Peyer's patch (tissue), 4 donors: ENCODE measurements around the gene MCTP1. TPM values are rescaled to one million over a fixed set of nuclear protein-coding genes. Genes with fewer than 3 reads are reported as not detected.

Experiments
- DNase-seq, 3 donors: peaks; one replicate each; pipeline ENCODE4 v3.0.0-alpha.2; 2017 to 2019
- H3K27ac ChIP-seq, 4 donors: fragments of 200-600 bp; sonication (generic); one replicate each; pipeline ENCODE4 v1.5.1; 2016 to 2019
- H3K27me3 ChIP-seq, 2 donors: fragments of 200-600 bp; sonication (generic); one replicate each; pipeline ENCODE4 v1.5.1; 2019
- H3K36me3 ChIP-seq, 3 donors: fragments of 200-600 bp; sonication (generic); one replicate each; pipeline ENCODE4 v1.5.1; 2016 to 2019
- H3K4me1 ChIP-seq, 4 donors: fragments of 200-600 bp; sonication (generic); one replicate each; pipeline ENCODE4 v1.5.1; 2016 to 2019
- H3K4me3 ChIP-seq, 4 donors: fragments of 200-600 bp; sonication (generic); 1 replicate in 3 of 4; 2 replicates in 1 of 4; pipeline ENCODE4 v1.5.1; 2016 to 2019; ENCODE audit warnings: mild to moderate bottlenecking in 1 of 4
- H3K9me3 ChIP-seq, 4 donors: fragments of 200-600 bp; sonication (generic); one replicate each; pipeline ENCODE4 v1.5.1; 2016 to 2019; ENCODE audit warnings: mild to moderate bottlenecking in 1 of 4
- CTCF ChIP-seq, 6 experiments: fragments of 450-650 bp in 4 of 6; fragments of 200-600 bp in 2 of 6; sonication (generic) in 1 of 6; IDR thresholded peaks; one replicate each; pipeline ENCODE4 v1.5.1; 2017 to 2019; ENCODE audit warnings: antibody characterized with exemption in 6 of 6, mild to moderate bottlenecking in 3 of 6, moderate library complexity in 1 of 6
- POLR2A ChIP-seq, 2 donors: fragments of 450-650 bp; IDR thresholded peaks; one replicate each; pipeline ENCODE4 v1.5.1; 2017; ENCODE audit warnings: antibody characterized with exemption in 2 of 2, mild to moderate bottlenecking in 2 of 2, moderate library complexity in 2 of 2
- total RNA-seq, 4 donors: library from RNA; depleted of rRNA; stranded (reverse); fragments of >200 nt; gene quantifications; one replicate each; pipeline ENCODE4 v1.1.0, GENCODE V29; 2016

MCTP1 gene
- total RNA-seq, 4 donors from 2014 or later = 4.7 to 61.1 (median 11.3) TPM

- no peak overlapping the region for H3K27ac ChIP-seq
- no peak for TF ChIP-seq CTCF (IDR thresholded peaks at IDR 0.05)
- no peak for TF ChIP-seq POLR2A (IDR thresholded peaks at IDR 0.05)
- H3K4me3 ChIP-seq = no peak overlapping the region
- H3K9me3 ChIP-seq = no peaks in the 10 kb centered on the region
- DNase-seq = no peak
- H3K36me3 ChIP-seq = no peaks in the 10 kb centered on the region
- no peaks in the 10 kb centered on the region for H3K27me3 ChIP-seq
- H3K4me1 ChIP-seq = no peaks in the 10 kb centered on the region
These were observed 143.8 kb downstream of the MCTP1 start for GRCh38 chr5:95141141-95141540.

GRCh38 chr5:95134326-95134725 lies 150.6 kb downstream of the MCTP1 start:
- Histone ChIP-seq H3K27ac (no peak overlapping the region), H3K9me3 (no peaks in the 10 kb centered on the region), H3K36me3 (no peaks in the 10 kb centered on the region), H3K4me3 (no peak overlapping the region), H3K4me1 (no peaks in the 10 kb centered on the region), H3K27me3 (no peaks in the 10 kb centered on the region)
- no peak for TF ChIP-seq CTCF (IDR thresholded peaks at IDR 0.05)
- DNase-seq = no peak

GRCh38 chr5:95132096-95132495 lies 152.8 kb downstream of the MCTP1 start:
- Histone ChIP-seq H3K36me3 (no peaks in the 10 kb centered on the region), H3K4me3 (no peak overlapping the region), H3K27ac (no peak overlapping the region), H3K27me3 (no peaks in the 10 kb centered on the region), H3K4me1 (no peaks in the 10 kb centered on the region), H3K9me3 (no peaks in the 10 kb centered on the region)
- no peak for DNase-seq
- TF ChIP-seq POLR2A (IDR thresholded peaks at IDR 0.05) = no peak
- no peak for TF ChIP-seq CTCF (IDR thresholded peaks at IDR 0.05)

- Histone ChIP-seq H3K9me3 (no peaks in the 10 kb centered on the region), H3K27me3 (no peaks in the 10 kb centered on the region), H3K4me1 (no peaks in the 10 kb centered on the region), H3K27ac (no peak overlapping the region), H3K36me3 (no peaks in the 10 kb centered on the region), H3K4me3 (no peak overlapping the region)
- DNase-seq = no peak
- TF ChIP-seq CTCF (IDR thresholded peaks at IDR 0.05) (no peak), POLR2A (IDR thresholded peaks at IDR 0.05) (no peak)
These were observed 154.0 kb downstream of the MCTP1 start for GRCh38 chr5:95130941-95131340.

GRCh38 chr5:95124731-95125130 lies 160.2 kb downstream of the MCTP1 start:
- DNase-seq = no peak
- Histone ChIP-seq H3K4me1 (no peaks in the 10 kb centered on the region), H3K27ac (no peak overlapping the region), H3K27me3 (no peaks in the 10 kb centered on the region), H3K36me3 (no peaks in the 10 kb centered on the region), H3K9me3 (no peaks in the 10 kb centered on the region), H3K4me3 (no peak overlapping the region)
- TF ChIP-seq POLR2A (IDR thresholded peaks at IDR 0.05) (no peak), CTCF (IDR thresholded peaks at IDR 0.05) (no peak)

GRCh38 chr5:95124101-95124500 lies 160.8 kb downstream of the MCTP1 start:
- H3K4me3 ChIP-seq = no peak overlapping the region
- no peaks in the 10 kb centered on the region for H3K36me3 ChIP-seq
- TF ChIP-seq POLR2A (IDR thresholded peaks at IDR 0.05) (no peak), CTCF (IDR thresholded peaks at IDR 0.05) (no peak)
- H3K9me3 ChIP-seq = no peaks in the 10 kb centered on the region
- H3K27ac ChIP-seq = no peak overlapping the region
- no peaks in the 10 kb centered on the region for H3K27me3 ChIP-seq
- H3K4me1 ChIP-seq = no peaks in the 10 kb centered on the region
- no peak for DNase-seq
